CMK (cell line): Measurements from ENCODE around the gene KANSL1L.

ENCODE experiments used
- DNase-seq: peaks from one replicate; pipeline ENCODE4 v3.0.0-alpha.2; 2010; ENCODE audit warnings: low read depth

Gene KANSL1L

DNA sequence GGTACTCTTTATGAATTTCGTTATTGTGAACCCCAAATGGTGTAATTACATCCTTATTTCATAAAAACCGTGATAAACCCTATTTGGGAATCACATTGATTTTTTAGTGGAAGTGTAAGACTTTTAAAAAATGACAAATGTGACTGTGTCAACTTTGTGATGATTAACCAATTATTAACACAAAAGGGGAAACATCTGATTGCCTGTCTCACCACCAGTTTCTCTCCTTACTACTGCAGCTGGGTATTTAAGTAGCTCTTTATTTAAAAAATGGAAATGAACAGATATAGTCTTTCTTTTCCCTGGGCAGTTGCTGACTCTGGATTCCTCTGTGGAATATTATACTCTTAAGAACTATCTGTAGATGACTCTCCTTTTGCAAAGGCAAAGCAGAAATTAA lies 180.4 kb downstream of the KANSL1L start:
- DNase-seq: no peak

DNA sequence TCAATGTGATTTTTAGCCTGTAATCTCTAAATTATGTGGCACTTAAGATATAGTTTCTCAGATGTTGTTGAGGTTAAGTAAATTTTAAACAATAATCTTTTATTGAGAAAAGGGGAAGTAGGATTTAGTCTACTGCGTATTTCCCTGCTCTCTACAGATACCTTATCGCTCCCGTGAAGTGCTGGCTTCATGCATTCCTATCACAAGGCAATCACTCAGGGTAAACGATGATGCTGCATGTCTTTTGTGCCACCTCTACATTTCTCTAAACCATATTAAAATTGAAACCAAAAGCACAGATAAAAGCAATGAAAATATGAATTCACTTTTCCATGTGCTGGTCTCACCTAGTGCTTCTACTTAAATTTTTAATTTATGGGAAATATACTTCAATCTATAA lies 183.2 kb downstream of the KANSL1L start:
- DNase-seq: no peak

DNA sequence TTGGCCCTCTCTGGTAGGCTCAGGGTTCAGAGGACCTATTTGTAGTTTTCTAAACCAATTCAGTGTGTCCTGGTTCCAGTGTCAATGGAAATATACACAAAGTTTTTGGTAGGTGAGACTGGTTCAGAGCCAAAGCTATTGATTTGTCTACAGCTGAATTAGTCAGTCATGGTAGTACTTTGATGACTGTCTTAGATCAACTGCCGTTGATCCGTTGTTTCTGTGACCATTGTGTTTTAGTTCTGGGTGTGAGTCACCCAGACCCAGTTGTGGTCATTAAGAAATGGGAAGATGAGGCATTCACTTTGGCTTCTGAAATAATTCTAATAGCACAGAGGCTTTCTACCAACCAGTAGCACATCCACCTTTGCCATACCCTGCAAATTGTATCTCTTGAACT lies 184.8 kb downstream of the KANSL1L start:
- no peak for DNase-seq

DNA sequence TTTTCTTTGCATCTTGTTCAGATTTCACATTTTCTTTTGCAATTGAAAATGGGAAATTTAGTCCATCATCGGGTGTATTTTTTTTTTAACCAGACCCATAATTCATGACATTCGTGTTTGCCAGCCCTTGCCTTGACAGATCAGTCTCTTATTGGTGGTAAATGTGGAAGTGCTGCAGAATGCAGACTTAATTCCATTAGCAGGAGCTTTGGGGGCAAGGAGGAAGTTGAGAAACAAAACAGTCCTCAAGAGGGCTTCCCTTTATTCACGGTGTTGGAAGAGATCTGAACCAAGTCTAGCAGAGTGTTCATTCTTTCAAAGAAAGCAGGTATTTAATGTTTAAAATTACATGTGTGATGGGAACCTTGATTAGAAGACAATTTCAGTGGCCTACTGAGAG lies 185.3 kb downstream of the KANSL1L start:
- DNase-seq: no peak

DNA sequence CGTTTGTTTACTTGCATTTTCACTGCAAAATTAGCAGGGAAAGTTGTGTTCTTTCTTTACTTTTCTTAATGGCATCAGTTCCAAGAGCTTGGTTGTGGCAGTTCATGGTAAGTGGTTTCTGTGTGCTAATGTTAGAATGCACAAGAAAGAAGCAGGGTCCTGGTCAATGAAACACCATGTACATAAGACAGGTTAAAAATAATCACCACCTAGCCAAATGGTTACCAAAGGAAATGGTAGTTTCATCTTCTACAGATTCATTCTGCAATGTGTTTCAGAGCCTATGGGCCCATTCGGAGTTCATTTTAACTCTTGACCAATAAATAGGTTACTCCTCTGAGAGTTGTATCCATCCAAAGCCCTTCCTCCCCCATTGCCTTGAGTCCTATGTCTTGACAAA lies 186.9 kb downstream of the KANSL1L start:
- no peak for DNase-seq

DNA sequence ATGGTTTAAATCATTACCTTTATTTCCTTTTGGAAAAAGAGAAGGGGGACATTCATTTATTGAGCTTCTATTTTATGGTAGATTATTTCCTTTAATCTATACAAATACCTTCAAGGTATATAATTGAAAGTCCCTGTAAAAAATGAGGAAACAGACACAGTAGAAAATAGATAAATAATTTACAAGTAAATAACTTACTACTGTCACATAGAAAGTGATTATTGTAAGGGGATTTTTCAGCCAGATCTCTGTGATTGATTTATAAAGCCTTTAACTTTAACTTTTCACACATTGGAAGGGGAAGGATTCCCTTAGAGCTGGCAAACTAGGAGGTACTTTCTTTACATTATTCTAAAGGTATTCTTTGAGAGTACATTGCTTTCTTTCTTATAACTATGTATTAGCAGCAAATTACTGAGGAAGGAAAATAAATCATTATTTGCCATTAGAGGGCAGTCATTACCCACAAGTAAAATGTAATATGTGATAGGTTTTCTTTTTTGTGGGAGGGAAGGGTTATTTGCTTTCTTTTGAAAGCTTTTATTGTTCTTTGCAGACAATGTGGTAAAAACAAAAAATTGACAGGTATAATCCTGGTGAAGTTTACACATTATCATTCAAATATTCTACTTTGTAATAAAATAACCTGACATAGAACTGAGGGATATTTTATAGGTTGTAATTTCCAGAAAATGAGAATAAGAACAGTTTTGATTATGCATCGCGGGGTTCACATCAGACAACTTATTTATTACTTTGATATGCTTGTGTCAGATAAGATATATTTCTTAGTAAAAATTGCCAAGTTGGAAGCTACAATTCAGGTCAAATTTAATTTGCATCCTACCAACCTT lies 193.6 kb downstream of the KANSL1L start:
- no peak for DNase-seq

DNA sequence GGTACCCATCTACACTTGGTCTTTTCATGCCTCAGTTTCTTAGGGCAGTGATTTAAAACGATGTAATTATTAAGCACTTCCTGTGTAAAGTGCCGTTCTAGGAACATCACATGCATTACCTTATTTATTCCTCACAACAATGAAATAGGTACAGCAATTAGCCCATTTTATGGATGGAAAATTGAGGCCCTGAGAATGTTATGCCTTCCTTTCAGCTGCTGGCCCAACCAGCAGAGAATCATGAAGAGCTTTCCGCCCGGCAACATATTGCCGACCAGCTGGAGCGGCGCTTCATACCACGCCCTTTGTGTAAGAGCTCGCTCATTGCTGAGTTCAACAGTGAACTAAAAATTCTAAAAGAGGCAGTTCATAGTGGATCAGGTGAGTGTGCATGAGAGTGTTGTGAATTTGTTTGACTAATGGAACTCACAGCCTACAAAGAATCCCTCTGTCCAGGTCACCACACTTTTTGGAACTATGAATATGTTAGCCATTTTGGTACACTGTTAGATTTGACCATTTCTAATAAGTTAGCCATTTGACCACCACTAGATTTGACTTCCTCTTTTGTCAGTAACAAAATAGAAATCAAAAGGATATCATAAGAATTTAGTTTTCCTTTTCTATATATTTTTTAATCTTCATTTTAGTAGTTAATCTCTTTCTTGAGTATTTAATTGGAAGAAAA lies 194.4 kb downstream of the KANSL1L start:
- no peak for DNase-seq

DNA sequence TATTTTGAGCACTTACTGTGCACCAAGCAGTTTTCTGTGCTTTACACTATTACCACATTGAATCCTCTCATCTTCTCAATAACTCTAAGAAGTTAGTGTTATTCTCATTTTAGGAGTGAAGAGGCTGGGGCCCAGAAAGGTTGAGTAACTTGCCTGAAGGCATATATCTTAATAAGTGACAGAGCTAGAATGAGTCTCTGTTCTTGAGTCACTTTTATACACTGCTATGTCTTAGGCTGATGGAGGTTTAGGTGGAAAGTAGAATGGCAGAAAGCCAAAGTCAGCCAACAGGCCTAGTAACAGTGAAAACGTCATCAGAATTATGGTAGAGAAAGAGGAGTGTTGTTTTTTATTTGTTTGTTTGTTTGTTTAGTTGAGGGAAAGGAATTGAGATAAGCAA lies 196.6 kb downstream of the KANSL1L start:
- no peak for DNase-seq

DNA sequence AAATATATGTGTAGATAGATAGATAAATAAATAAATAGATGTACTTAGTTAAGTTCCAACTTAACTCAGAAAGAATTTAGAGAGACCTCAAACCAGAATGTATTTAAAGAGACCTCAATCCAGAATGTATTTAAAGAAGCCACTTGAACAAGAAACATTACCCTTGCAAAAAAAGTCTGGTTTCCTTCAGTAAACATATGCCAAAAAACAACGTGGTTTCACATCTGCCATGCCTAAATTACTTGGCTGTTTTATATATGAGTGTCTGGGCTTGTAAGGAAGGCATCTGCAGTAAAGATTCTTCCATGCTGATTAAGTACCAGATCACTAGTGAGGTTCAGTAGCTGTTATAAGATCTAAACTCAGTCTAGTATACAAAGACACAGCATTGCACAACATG lies 197.9 kb downstream of the KANSL1L start:
- no peak for DNase-seq
